ENCODE data around the gene ANXA11.

DNA sequence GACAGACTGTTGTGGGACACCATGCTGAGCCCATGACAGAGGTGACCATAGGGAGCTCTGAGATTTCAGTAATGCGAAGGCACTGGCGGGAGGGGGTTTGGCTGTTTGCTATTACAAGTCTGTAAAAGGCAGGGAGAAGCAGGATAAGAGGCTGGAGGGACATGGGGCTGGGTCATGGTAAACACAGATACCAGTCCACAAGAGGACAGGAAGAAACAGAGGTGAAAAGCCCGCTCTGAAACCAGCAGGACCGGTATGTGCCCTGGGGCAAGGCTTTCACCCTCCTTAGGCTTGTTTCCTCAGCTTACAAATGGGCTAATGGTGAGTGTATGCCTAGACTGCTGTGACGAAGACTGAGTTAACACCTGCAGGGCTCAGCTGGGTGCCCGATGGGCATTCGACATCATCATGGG lies 34.1 kb downstream of the ANXA11 start:
- TF ChIP-seq, protein P1, sequence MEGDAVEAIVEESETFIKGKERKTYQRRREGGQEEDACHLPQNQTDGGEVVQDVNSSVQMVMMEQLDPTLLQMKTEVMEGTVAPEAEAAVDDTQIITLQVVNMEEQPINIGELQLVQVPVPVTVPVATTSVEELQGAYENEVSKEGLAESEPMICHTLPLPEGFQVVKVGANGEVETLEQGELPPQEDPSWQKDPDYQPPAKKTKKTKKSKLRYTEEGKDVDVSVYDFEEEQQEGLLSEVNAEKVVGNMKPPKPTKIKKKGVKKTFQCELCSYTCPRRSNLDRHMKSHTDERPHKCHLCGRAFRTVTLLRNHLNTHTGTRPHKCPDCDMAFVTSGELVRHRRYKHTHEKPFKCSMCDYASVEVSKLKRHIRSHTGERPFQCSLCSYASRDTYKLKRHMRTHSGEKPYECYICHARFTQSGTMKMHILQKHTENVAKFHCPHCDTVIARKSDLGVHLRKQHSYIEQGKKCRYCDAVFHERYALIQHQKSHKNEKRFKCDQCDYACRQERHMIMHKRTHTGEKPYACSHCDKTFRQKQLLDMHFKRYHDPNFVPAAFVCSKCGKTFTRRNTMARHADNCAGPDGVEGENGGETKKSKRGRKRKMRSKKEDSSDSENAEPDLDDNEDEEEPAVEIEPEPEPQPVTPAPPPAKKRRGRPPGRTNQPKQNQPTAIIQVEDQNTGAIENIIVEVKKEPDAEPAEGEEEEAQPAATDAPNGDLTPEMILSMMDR (conservative IDR thresholded peaks at IDR 0.05; ENCODE audit: low read depth in 2 of 2): no peak
- TF ChIP-seq POLR2AphosphoS5 (IDR thresholded peaks at IDR 0.05; ENCODE audit: low read depth) (no peak), CREB1 (CRISPR knock-in tag; IDR thresholded peaks at IDR 0.05; ENCODE audit: low read depth) (no peak), EZH2 (IDR thresholded peaks at IDR 0.05; ENCODE audit: low read depth, unreplicated experiment) (no peak)

Measured in GM23338 (cell line).